Gastrocnemius medialis (tissue), 4 donors: ENCODE results near the gene ZSCAN26. TPM values are rescaled to one million over a fixed set of nuclear protein-coding genes. Genes with fewer than 3 reads are reported as not detected.
"Not testable (repeated sequence)": the region's sequence is repeated elsewhere in the genome, so short reads cannot be mapped to it uniquely, and the experiment has no call there.

Experiments
- ATAC-seq, 2 donors: fragments of 150-250 bp; one replicate each; pipeline ENCODE4 v1.9.1; 2016
- DNase-seq, 2 donors: peaks; one replicate each; pipeline ENCODE4 v3.0.0-alpha.2; 2019
- H3K27ac ChIP-seq, 4 donors: fragments of 200-600 bp; sonication (generic); 1 replicate in 1 of 4; 2 replicates in 3 of 4; pipeline ENCODE4 v1.5.1; 2016 to 2018; ENCODE audit warnings: mild to moderate bottlenecking in 2 of 4, moderate library complexity in 1 of 4
- H3K27me3 ChIP-seq, 3 donors: fragments of 200-600 bp; sonication (generic) in 2 of 3; 1 replicate in 1 of 3; 2 replicates in 2 of 3; pipeline versions ENCODE4 v1.5.1 to v1.6.0; 2016 to 2019; ENCODE audit warnings: mild to moderate bottlenecking in 1 of 3, moderate library complexity in 1 of 3
- H3K36me3 ChIP-seq, 2 donors: fragments of 200-600 bp; sonication (generic) in 1 of 2; one replicate each; pipeline ENCODE4 v1.5.1; 2017 to 2018
- H3K4me1 ChIP-seq, 2 donors: fragments of 200-600 bp; sonication (generic) in 1 of 2; one replicate each; pipeline ENCODE4 v1.5.1; 2016 to 2017; ENCODE audit warnings: mild to moderate bottlenecking in 2 of 2
- H3K4me3 ChIP-seq, 4 donors: fragments of 200-600 bp; sonication (generic) in 3 of 4; 1 replicate in 1 of 4; 2 replicates in 3 of 4; pipeline ENCODE4 v1.5.1; 2016 to 2019; ENCODE audit warnings: mild to moderate bottlenecking in 2 of 4
- H3K9me3 ChIP-seq, 3 donors: fragments of 200-600 bp; sonication (generic) in 2 of 3; 1 replicate in 1 of 3; 2 replicates in 2 of 3; pipeline ENCODE4 v1.5.1; 2016 to 2019
- CTCF ChIP-seq, 5 experiments: fragments of 450-650 bp in 3 of 5; fragments of 200-600 bp in 2 of 5; sonication (generic) in 2 of 5; IDR thresholded peaks in 4 of 5; conservative IDR thresholded peaks in 1 of 5; 1 replicate in 4 of 5; 2 replicates in 1 of 5; pipeline ENCODE4 v1.5.1; 2016 to 2019; ENCODE audit warnings: antibody characterized with exemption in 5 of 5, mild to moderate bottlenecking in 3 of 5, moderate library complexity in 3 of 5
- POLR2A ChIP-seq, 2 donors: fragments of 450-650 bp; IDR thresholded peaks; one replicate each; pipeline ENCODE4 v1.6.1; 2017; ENCODE audit warnings: antibody characterized with exemption in 2 of 2, mild to moderate bottlenecking in 2 of 2, moderate library complexity in 2 of 2
- in situ Hi-C, 4 donors: fragments of 200-750 bp; cut with MboI; loops; one replicate each; pipeline versions ENCODE4 v1.15.0 to v1.8.0; 2017; ENCODE audit warnings: low sequenced_read_pairs in 4 of 4
- intact Hi-C: fragments of 100-400 bp; cut with DNase I; formaldehyde crosslinking; loops from one replicate; pipeline ENCODE4 v1.15.1; 2023; ENCODE audit warnings: low total_unique reads
- total RNA-seq, 4 donors: library from RNA; depleted of rRNA; stranded (reverse); fragments of >200 nt; gene quantifications; one replicate each; pipeline versions ENCODE4 v1.1.0 to v1.2.3, GENCODE V29; 2016

Gene ZSCAN26
- total RNA-seq, 4 donors from 2014 or later: 7.3 to 13.4 (median 9.8) TPM

GRCh38 chr6:28295326-28295725 is 28.4 kb downstream of the ZSCAN26 start:
- no peaks in the 10 kb centered on the region for H3K4me1 ChIP-seq
- no peaks in the 10 kb centered on the region for H3K27me3 ChIP-seq
- H3K9me3 ChIP-seq: no peaks in the 10 kb centered on the region
- DNase-seq: no peak
- TF ChIP-seq CTCF (IDR thresholded peaks at IDR 0.05 in 4 of 5, conservative IDR thresholded peaks at IDR 0.05 in 1 of 5) (no peak), POLR2A (IDR thresholded peaks at IDR 0.05) (no peak)
- intact Hi-C loops (no loop called here), in situ Hi-C loops (no loop called here)
- ATAC-seq: no peak
- H3K36me3 ChIP-seq: peaks cover 0 to 17% of the 10 kb centered on the region in 2 donors
- H3K4me3 ChIP-seq: no peak overlapping the region
- no peak overlapping the region for H3K27ac ChIP-seq

GRCh38 chr6:28296520-28297060 is 29.6 kb downstream of the ZSCAN26 start:
- in situ Hi-C loops (no loop called here), intact Hi-C loops (no loop called here)
- Histone ChIP-seq H3K27ac (no peak overlapping the region), H3K36me3 (peaks cover 0 to 17% of the 10 kb centered on the region in 2 donors), H3K4me3 (no peak overlapping the region), H3K27me3 (no peaks in the 10 kb centered on the region), H3K9me3 (no peaks in the 10 kb centered on the region), H3K4me1 (no peaks in the 10 kb centered on the region)
- TF ChIP-seq POLR2A (IDR thresholded peaks at IDR 0.05) (no peak), CTCF (IDR thresholded peaks at IDR 0.05 in 4 of 5, conservative IDR thresholded peaks at IDR 0.05 in 1 of 5) (no peak)
- ATAC-seq (no peak), DNase-seq (no peak)

GRCh38 chr6:28303570-28303969 is 36.6 kb downstream of the ZSCAN26 start:
- TF ChIP-seq CTCF (IDR thresholded peaks at IDR 0.05 in 4 of 5, conservative IDR thresholded peaks at IDR 0.05 in 1 of 5) (no peak), POLR2A (IDR thresholded peaks at IDR 0.05) (no peak)
- intact Hi-C loops (no loop called here), in situ Hi-C loops (no loop called here)
- DNase-seq (no peak), ATAC-seq (no peak)
- Histone ChIP-seq H3K27ac (no peak overlapping the region), H3K27me3 (no peaks in the 10 kb centered on the region), H3K36me3 (peaks cover 0 to 1% of the 10 kb centered on the region in 2 donors), H3K4me3 (no peak overlapping the region), H3K9me3 (no peaks in the 10 kb centered on the region), H3K4me1 (no peaks in the 10 kb centered on the region)

- H3K9me3 ChIP-seq, H3K4me3 ChIP-seq, H3K4me1 ChIP-seq, DNase-seq, H3K36me3 ChIP-seq, in situ Hi-C loops, ATAC-seq, H3K27me3 ChIP-seq, intact Hi-C loops, H3K27ac ChIP-seq: not testable (repeated sequence)
These were observed 39.4 kb downstream of the ZSCAN26 start for GRCh38 chr6:28306363-28306762.

- no peaks in the 10 kb centered on the region for H3K4me1 ChIP-seq
- no peak overlapping the region for H3K27ac ChIP-seq
- H3K9me3 ChIP-seq: no peaks in the 10 kb centered on the region
- no peak for ATAC-seq
- no peaks in the 10 kb centered on the region for H3K27me3 ChIP-seq
- DNase-seq: no peak
- in situ Hi-C loops (no loop called here), intact Hi-C loops (no loop called here)
- TF ChIP-seq POLR2A (IDR thresholded peaks at IDR 0.05) (no peak), CTCF (IDR thresholded peaks at IDR 0.05 in 4 of 5, conservative IDR thresholded peaks at IDR 0.05 in 1 of 5) (no peak)
- no peak overlapping the region for H3K4me3 ChIP-seq
- H3K36me3 ChIP-seq: no peaks in the 10 kb centered on the region
These were observed 44.3 kb downstream of the ZSCAN26 start for GRCh38 chr6:28311139-28311823.
